GM23338 (cell line): ENCODE data around the gene TMEM242. TPM values are rescaled to one million over a fixed set of nuclear protein-coding genes. Genes with fewer than 3 reads are reported as not detected.
A peak's percentile ranks its signal among the peaks of the same experiment; 100 is the strongest.

Experiments used
- ATAC-seq: fragments of 200-7000 bp; cut with Tn5 transposase; 3 replicates; pipeline ENCODE4 v1.9.1; 2020
- DNase-seq: peaks from one replicate; pipeline ENCODE4 v3.0.0-alpha.2; 2015; ENCODE audit warnings: low spot score
- H2AFZ ChIP-seq: fragments of 200-600 bp; sonication (generic); 2 replicates; pipeline ENCODE4 v1.8.0; 2016; ENCODE audit warnings: antibody characterized with exemption, mild to moderate bottlenecking, moderate library complexity
- H3F3A ChIP-seq: fragments of 200-600 bp; sonication (generic); replicated peaks from 2 replicates; pipeline ENCODE4 v1.8.0; 2017; ENCODE audit warnings: antibody characterized with exemption, mixed run types, low read depth
- H3K27ac ChIP-seq: fragments of 200-600 bp; sonication (generic); 2 replicates; pipeline ENCODE4 v1.6.1; 2016; ENCODE audit warnings: low read depth
- H3K27me3 ChIP-seq: fragments of 200-600 bp; sonication (generic); 2 replicates; pipeline ENCODE4 v1.8.0; 2016; ENCODE audit warnings: mild to moderate bottlenecking, mixed run types, moderate library complexity; ENCODE audit not compliant: insufficient read depth
- H3K36me3 ChIP-seq: fragments of 200-600 bp; sonication (generic); 2 replicates; pipeline ENCODE4 v1.8.0; 2016; ENCODE audit warnings: mild to moderate bottlenecking; ENCODE audit not compliant: insufficient read depth
- H3K4me1 ChIP-seq: fragments of 200-600 bp; sonication (generic); 2 replicates; pipeline ENCODE4 v1.8.0; 2016; ENCODE audit warnings: mild to moderate bottlenecking, moderate library complexity; ENCODE audit not compliant: insufficient read depth
- H3K4me2 ChIP-seq: fragments of 200-600 bp; sonication (generic); 2 replicates; pipeline ENCODE4 v1.7.1; 2017; ENCODE audit warnings: mixed run types
- H3K4me3 ChIP-seq: fragments of 200-600 bp; sonication (generic); 2 replicates; pipeline ENCODE4 v1.6.1; 2016; ENCODE audit warnings: mixed run types
- H3K79me2 ChIP-seq: fragments of 200-600 bp; sonication (generic); replicated peaks from 2 replicates; pipeline ENCODE4 v1.8.0; 2017; ENCODE audit warnings: mild to moderate bottlenecking; ENCODE audit not compliant: insufficient read depth
- H3K9me2 ChIP-seq: fragments of 200-600 bp; sonication (generic); 2 replicates; pipeline ENCODE4 v1.8.0; 2017; ENCODE audit not compliant: insufficient read depth
- H4K20me1 ChIP-seq: fragments of 200-600 bp; sonication (generic); replicated peaks from 2 replicates; pipeline ENCODE4 v1.8.0; 2017; ENCODE audit warnings: mild to moderate bottlenecking; ENCODE audit not compliant: insufficient read depth
- H3K27ac Mint-ChIP-seq: 2 replicates; pipeline ENCODE4 v1.8.0; 2020; ENCODE audit warnings: inconsistent platforms, mild to moderate bottlenecking, moderate library complexity, mixed read lengths
- H3K27me3 Mint-ChIP-seq: 3 replicates; pipeline ENCODE4 v1.8.0; 2022; ENCODE audit warnings: low read depth, mild to moderate bottlenecking, moderate library complexity, mixed read lengths, inconsistent platforms; ENCODE audit not compliant: insufficient read depth, poor library complexity
- H3K36me3 Mint-ChIP-seq: 3 replicates; pipeline ENCODE4 v1.8.0; 2021; ENCODE audit warnings: low read depth, mild to moderate bottlenecking, inconsistent platforms, moderate library complexity, mixed read lengths
- H3K4me1 Mint-ChIP-seq: 3 replicates; pipeline ENCODE4 v1.8.0; 2020; ENCODE audit warnings: mild to moderate bottlenecking, inconsistent platforms, mixed read lengths
- H3K4me3 Mint-ChIP-seq: 3 replicates; pipeline ENCODE4 v1.8.0; 2021; ENCODE audit warnings: moderate library complexity, mild to moderate bottlenecking, inconsistent platforms, mixed read lengths
- H3K9me3 Mint-ChIP-seq: 3 replicates; pipeline ENCODE4 v1.8.0; 2020; ENCODE audit warnings: moderate library complexity, mild to moderate bottlenecking, inconsistent platforms, mixed read lengths
- CREB1 ChIP-seq: fragments of 250-450 bp; sonication (Bioruptor Pico); IDR thresholded peaks from 2 replicates; pipeline ENCODE4 v1.5.0; 2020; ENCODE audit warnings: low read depth, mild to moderate bottlenecking, moderate library complexity
- CTCF ChIP-seq, 2 experiments: fragments of 200-600 bp in 1 of 2; sonication (generic) in 1 of 2; conservative IDR thresholded peaks; 2 replicates each; pipeline versions ENCODE4 v1.5.1 to v1.6.1; 2016 to 2017; ENCODE audit warnings: antibody characterized with exemption in 2 of 2, low read depth in 2 of 2, mild to moderate bottlenecking in 2 of 2, moderate library complexity in 1 of 2
- ETS1 ChIP-seq: IDR thresholded peaks from 2 replicates; pipeline ENCODE4 v1.6.1; 2016; ENCODE audit warnings: antibody characterized with exemption
- EZH2 ChIP-seq: fragments of 200-600 bp; sonication (generic); IDR thresholded peaks from one replicate; pipeline ENCODE4 v1.8.0; 2017; ENCODE audit warnings: antibody characterized with exemption, mild to moderate bottlenecking, low read depth; ENCODE audit not compliant: unreplicated experiment
- NANOG ChIP-seq: IDR thresholded peaks from 2 replicates; pipeline ENCODE4 v1.6.1; 2016; ENCODE audit warnings: antibody characterized with exemption, borderline replicate concordance
- ZNF114 ChIP-seq: fragments of 250-450 bp; sonication (Bioruptor Pico); IDR thresholded peaks from 2 replicates; pipeline ENCODE4 v1.5.0; 2020; ENCODE audit warnings: mild to moderate bottlenecking, moderate library complexity
- ZNF331 ChIP-seq: fragments of 250-450 bp; sonication (Bioruptor Pico); IDR thresholded peaks from 2 replicates; pipeline ENCODE4 v1.5.0; 2020; ENCODE audit warnings: low read depth, mild to moderate bottlenecking, moderate library complexity
- ZNF462 ChIP-seq: fragments of 250-450 bp; sonication (Bioruptor Pico); IDR thresholded peaks from 2 replicates; pipeline ENCODE4 v1.5.0; 2020; ENCODE audit warnings: mild to moderate bottlenecking, moderate library complexity
- polyA plus RNA-seq: library from polyadenylated mRNA; unstranded; fragments of >200 nt; fragmentation: Nextera tagmentation; extraction: Ambion mirVana; gene quantifications from 2 replicates; pipeline ENCODE4 v1.2.1, GENCODE V29; 2016
- total RNA-seq: library from RNA; depleted of rRNA; stranded (reverse); fragments of >200 nt; shearing (Covaris generic); gene quantifications from 2 replicates; pipeline ENCODE4 v1.2.3, GENCODE V29; 2014

Gene TMEM242
- total and polyA plus RNA-seq, 2 experiments from 2014 or later, result 3.7 to 9.7 TPM

GRCh38 chr6:157300436-157300835, 22.9 kb downstream of the TMEM242 start:
- Mint-ChIP-seq H3K27me3 (no peaks in the 10 kb centered on the region), H3K9me3 (no peaks in the 10 kb centered on the region), H3K27ac (no peak overlapping the region), H3K36me3 (no peaks in the 10 kb centered on the region), H3K4me1 (peaks cover 26% of the 10 kb centered on the region), H3K4me3 (no peak overlapping the region)
- Histone ChIP-seq H3K36me3 (no peaks in the 10 kb centered on the region), H2AFZ (no peak overlapping the region), H3F3A (no peaks in the 10 kb centered on the region), H3K27ac (no peak overlapping the region), H3K4me1 (peaks cover 34% of the 10 kb centered on the region), H3K4me2 (no peak overlapping the region), H4K20me1 (0 out of 2 replicates have a peak, but pooled peaks cover 4% of the 10 kb centered on the region), H3K9me2 (no peaks in the 10 kb centered on the region), H3K79me2 (peaks cover 13% of the 10 kb centered on the region), H3K4me3 (no peak overlapping the region), H3K27me3 (no peaks in the 10 kb centered on the region)
- DNase-seq (no peak), ATAC-seq (peak; percentile 22; the same call in 1 of the 3 replicates)
- no peak for TF ChIP-seq ETS1

GRCh38 chr6:157300006-157300405, 23.3 kb downstream of the TMEM242 start:
- Histone ChIP-seq H3K4me2 (no peak overlapping the region), H4K20me1 (0 out of 2 replicates have a peak, but pooled peaks cover 4% of the 10 kb centered on the region)
- H3K4me1 Mint-ChIP-seq, result peaks cover 30% of the 10 kb centered on the region
- no peak for TF ChIP-seq ETS1
- TF ChIP-seq CTCF (conservative IDR thresholded peaks at IDR 0.05; ENCODE audit: low read depth in 2 of 2), result no peak
- no peak for TF ChIP-seq CREB1 (CRISPR knock-in tag)
- TF ChIP-seq ZNF114 (CRISPR knock-in tag), result no peak
- TF ChIP-seq EZH2, result no peak
- no peak for TF ChIP-seq ZNF462
- TF ChIP-seq NANOG, result no peak
- TF ChIP-seq ZNF331 (CRISPR knock-in tag), result no peak

More at GRCh38 chr6:157300006-157300405, 23.3 kb downstream of the TMEM242 start:
- no peak; the same call in 2 of the 3 replicates for ATAC-seq
- H3K9me3 Mint-ChIP-seq, result no peaks in the 10 kb centered on the region
- Histone ChIP-seq H3K4me3 (no peak overlapping the region), H3F3A (no peaks in the 10 kb centered on the region), H3K9me2 (no peaks in the 10 kb centered on the region), H2AFZ (no peak overlapping the region), H3K27me3 (no peaks in the 10 kb centered on the region), H3K36me3 (no peaks in the 10 kb centered on the region), H3K4me1 (peaks cover 30% of the 10 kb centered on the region), H3K27ac (no peak overlapping the region), H3K79me2 (peaks cover 13% of the 10 kb centered on the region)
- H3K27ac Mint-ChIP-seq, result no peak overlapping the region
- H3K27me3 Mint-ChIP-seq, result no peaks in the 10 kb centered on the region
- DNase-seq, result no peak
- no peaks in the 10 kb centered on the region for H3K36me3 Mint-ChIP-seq
- no peak overlapping the region for H3K4me3 Mint-ChIP-seq
